ENCODE measurements around the gene GPAM.

DNA sequence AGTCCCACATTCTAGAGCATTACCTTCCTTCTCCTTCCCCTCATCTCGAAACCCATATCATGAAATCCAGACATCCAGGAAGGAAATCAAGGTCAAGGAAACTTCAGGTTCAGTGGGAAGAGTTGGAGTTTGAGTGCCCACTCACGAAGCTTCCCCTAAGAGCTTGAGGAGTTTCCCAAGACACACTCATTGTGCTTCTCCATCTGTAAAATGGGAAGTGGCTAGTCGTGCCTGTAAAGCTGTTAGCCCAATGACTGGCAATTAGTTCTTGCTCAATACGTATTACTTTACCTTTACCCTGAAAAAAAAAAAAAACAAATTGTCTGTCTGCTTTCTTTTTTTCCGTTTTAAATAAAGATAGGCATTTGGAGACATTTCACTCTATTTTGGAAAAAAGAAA is 42.3 kb downstream of the GPAM start:
- no peak for TF ChIP-seq EZH2 (IDR thresholded peaks at IDR 0.05; ENCODE audit: insufficient read depth, poor library complexity, severe bottlenecking)
- TF ChIP-seq EZH2phosphoT487 (IDR thresholded peaks at IDR 0.05; ENCODE audit: insufficient read depth, low read depth): no peak

Data from GM23248 (cell line).